Measurements from ENCODE around the gene MT1H. TPM values are rescaled to one million over a fixed set of nuclear protein-coding genes. Genes with fewer than 3 reads are reported as not detected.

The MT1H gene
- total and polyA plus RNA-seq, 4 donors: 4.4 to 1,775 (median 938) TPM

DNA sequence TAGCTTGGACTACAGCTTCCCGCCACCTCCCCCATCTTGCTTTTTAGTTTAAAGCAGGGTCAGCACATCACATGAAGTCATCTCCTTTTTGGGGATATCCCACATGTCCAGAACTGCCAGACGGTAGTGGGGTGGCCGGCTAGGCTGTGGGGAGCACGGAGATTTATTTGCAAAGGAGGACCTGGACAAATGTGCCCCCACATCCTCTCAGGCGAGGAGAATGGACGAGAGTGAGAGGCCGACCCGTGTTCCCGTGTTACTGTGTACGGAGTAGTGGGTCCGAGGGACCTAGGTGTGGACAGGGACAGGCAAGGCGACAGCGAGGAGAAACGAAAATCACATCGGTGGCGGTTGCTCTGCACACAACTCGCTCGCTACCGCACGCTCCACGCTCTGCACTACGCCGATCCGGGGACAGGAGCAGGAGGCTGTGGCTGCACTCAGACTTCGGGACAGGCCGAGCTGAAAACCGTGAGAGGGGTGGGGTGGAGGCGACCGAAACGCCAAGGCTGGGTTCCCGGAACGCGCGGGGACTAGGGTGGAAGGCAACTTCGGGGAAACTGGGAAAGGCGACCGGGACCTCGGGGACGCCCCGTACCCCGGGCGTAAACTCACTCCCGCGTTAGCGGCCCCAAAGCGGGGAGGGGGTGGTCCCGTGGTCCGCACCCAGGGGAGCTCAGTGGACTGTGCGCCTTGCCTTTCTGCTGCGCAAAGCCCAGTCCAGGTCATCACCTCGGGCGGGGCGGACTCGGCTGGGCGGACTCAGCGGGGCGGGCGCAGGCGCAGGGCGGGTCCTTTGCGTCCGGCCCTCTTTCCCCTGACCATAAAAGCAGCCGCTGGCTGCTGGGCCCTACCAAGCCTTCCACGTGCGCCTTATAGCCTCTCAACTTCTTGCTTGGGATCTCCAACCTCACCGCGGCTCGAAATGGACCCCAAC lies 31.5 kb upstream of the MT1H start, which contains the start of gene MT1A:
TSS of gene MT1A (plus strand) at position 853 of the 937 bp plus-strand sequence. CDS start at position 926, 73 bp downstream.
- peak within 1 kb of the TSS; percentile 10 to 11 for H3K9ac ChIP-seq (ENCODE audit: low read depth in 1 of 2, low read length in 2 of 2)
- TF ChIP-seq HNF4G (IDR thresholded peaks at IDR 0.05) (no peak), RXRA (IDR thresholded peaks at IDR 0.05) (peak; percentile 48 to 52), TAF1 (conservative IDR thresholded peaks at IDR 0.05) (peak; percentile 94), NR2F2 (IDR thresholded peaks at IDR 0.05) (peak; percentile 53), FOXA1 (IDR thresholded peaks at IDR 0.05) (no peak), REST (IDR thresholded peaks at IDR 0.05) (peak; percentile 73), HNF4A (conservative IDR thresholded peaks at IDR 0.05) (peak; percentile 58 to 71), YY1 (IDR thresholded peaks at IDR 0.05) (peak; percentile 33), RAD21 (IDR thresholded peaks at IDR 0.05) (peak in 1 of 2 donors; percentile 24), FOXA2 (IDR thresholded peaks at IDR 0.05) (no peak), ZBTB33 (IDR thresholded peaks at IDR 0.05) (no peak), SP1 (IDR thresholded peaks at IDR 0.05) (peak; percentile 59), JUND (IDR thresholded peaks at IDR 0.05) (no peak), EGR1 (IDR thresholded peaks at IDR 0.05; ENCODE audit: low read depth in 2 of 2) (no peak), GABPA (IDR thresholded peaks at IDR 0.05 in 1 of 2, conservative IDR thresholded peaks at IDR 0.05 in 1 of 2) (no peak)
- TF ChIP-seq, protein P1, sequence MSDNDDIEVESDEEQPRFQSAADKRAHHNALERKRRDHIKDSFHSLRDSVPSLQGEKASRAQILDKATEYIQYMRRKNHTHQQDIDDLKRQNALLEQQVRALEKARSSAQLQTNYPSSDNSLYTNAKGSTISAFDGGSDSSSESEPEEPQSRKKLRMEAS (IDR thresholded peaks at IDR 0.05): no peak
- TF ChIP-seq, protein P2, sequence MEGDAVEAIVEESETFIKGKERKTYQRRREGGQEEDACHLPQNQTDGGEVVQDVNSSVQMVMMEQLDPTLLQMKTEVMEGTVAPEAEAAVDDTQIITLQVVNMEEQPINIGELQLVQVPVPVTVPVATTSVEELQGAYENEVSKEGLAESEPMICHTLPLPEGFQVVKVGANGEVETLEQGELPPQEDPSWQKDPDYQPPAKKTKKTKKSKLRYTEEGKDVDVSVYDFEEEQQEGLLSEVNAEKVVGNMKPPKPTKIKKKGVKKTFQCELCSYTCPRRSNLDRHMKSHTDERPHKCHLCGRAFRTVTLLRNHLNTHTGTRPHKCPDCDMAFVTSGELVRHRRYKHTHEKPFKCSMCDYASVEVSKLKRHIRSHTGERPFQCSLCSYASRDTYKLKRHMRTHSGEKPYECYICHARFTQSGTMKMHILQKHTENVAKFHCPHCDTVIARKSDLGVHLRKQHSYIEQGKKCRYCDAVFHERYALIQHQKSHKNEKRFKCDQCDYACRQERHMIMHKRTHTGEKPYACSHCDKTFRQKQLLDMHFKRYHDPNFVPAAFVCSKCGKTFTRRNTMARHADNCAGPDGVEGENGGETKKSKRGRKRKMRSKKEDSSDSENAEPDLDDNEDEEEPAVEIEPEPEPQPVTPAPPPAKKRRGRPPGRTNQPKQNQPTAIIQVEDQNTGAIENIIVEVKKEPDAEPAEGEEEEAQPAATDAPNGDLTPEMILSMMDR (IDR thresholded peaks at IDR 0.05; ENCODE audit: low read depth, low read length, missing input control): no peak
- TF ChIP-seq, protein P3, sequence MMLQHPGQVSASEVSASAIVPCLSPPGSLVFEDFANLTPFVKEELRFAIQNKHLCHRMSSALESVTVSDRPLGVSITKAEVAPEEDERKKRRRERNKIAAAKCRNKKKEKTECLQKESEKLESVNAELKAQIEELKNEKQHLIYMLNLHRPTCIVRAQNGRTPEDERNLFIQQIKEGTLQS (IDR thresholded peaks at IDR 0.05): no peak
- no peaks in the 10 kb centered on the region for H3K27me3 ChIP-seq (ENCODE audit: control insufficient read depth in 4 of 4, insufficient read depth in 4 of 4, low read length in 3 of 4)
- H3K4me3 ChIP-seq (ENCODE audit: low read depth in 1 of 3, low read length in 3 of 3): peak within 1 kb of the TSS; percentile 49 to 57 (median 55)
- H3K4me1 ChIP-seq (ENCODE audit: control insufficient read depth in 4 of 4, insufficient read depth in 4 of 4, low read length in 3 of 4): peaks cover 4 to 32% (median 10%) of the 10 kb centered on the region in 4 donors
- no peaks in the 10 kb centered on the region for H3K9me3 ChIP-seq (ENCODE audit: control insufficient read depth in 4 of 4, low read length in 3 of 4)
- WGBS: 7% methylated on average over 68 of the region's 68 CpGs
- H3K27ac ChIP-seq (ENCODE audit: low read depth in 1 of 2, low read length in 2 of 2): peak within 1 kb of the TSS; percentile 86 to 87
- peak; percentile 75 for DNase-seq (ENCODE audit: low spot score)
- H3K36me3 ChIP-seq (ENCODE audit: control insufficient read depth in 4 of 4, insufficient read depth in 3 of 4, low read depth in 1 of 4, low read length in 3 of 4): no peaks in the 10 kb centered on the region
